GM19099 (cell line): ENCODE data around the gene NXF1.

Experiments
- POLR2A ChIP-seq: IDR thresholded peaks from 3 replicates; pipeline ENCODE4 v1.6.1; 2011; ENCODE audit warnings: low read depth; ENCODE audit not compliant: insufficient read length; ENCODE audit errors: extremely low read depth

NXF1 gene

DNA sequence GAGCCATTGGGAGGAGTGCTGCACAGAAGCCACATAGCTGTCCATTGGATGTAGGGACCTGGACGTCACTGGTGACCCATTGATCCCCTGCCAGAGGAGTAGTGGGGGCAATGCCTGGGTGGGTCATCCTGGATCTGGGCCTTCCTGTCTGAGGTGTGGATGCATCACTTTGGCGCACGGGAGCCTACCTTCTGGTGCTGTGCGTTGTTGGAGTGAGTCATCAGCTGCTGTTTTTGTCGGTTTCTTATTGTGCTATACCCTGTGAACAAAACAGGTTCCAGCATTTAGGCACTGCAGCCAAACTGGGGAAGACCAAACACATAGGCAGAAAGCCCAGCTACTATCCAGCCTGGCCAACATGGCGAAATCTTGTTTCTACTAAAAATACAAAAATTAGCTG, 30.8 kb downstream of the NXF1 start:
- TF ChIP-seq POLR2A = no peak

DNA sequence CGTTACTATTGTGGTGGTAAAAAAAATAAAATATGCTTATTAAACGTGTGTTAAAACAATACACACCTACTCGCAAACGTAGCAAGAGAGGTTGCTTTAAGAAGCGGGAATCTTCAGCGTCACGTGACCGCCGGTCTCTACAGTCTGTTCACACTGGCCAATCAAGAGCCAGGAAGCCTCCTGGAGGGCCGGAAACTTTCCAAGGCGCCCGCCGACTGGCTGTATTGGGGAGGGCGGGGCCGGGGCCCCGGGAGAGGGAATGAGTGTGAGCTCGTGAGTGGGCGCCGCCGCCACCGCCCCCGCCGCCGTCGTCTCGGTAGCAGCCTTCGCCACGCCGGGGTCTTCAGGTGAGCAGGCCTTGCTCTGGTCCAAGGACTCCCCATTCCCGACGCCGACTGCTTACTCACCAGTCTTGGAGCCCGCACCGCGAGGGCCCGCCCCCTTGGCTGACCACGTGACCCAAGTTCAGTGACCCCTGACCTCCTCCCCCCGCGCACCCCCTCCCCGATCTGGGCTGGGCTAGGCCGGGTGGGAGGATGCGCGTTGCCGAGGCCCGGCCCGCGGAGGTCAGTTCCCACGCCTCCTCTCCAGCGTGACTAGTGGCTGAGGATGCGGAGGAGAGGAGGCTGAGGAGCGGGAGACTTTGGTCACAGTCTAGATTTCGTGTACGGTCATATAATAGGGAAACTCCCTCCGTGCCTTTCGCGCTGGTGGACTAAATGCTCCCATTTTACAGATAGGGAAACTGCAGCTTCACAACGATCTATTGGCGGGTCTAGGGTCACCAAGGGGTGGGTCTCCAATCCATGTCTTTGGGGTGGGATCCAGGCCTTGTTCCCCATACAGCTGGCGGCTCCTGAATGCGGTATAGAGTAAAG, 33.9 kb downstream of the NXF1 start, which contains the start of gene TAF6L:
Gene TAF6L, plus strand, starts transcription at position 253 of the 878 bp plus-strand sequence. CDS start 4,388 bp downstream, outside the sequence.
- peak; percentile 77 for TF ChIP-seq POLR2A

DNA sequence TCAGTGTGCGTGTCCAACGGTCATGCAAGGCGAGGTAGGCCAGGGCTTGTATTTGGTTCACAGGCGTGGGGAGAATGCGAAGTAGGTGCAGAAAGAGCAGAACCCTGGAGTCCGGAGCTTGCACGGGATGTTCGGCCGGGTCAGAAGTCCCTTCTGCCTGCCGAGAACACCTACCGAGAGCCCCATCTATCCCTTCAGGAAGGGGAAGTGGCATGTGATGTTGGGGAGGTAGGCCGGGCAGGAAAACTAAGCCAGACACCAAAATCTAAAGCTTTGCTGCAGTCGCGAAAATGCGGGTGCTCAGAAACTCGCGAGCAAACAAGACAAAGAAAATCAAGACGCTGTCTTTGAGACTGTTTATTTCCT, 34.5 kb downstream of the NXF1 start:
- TF ChIP-seq POLR2A = no peak

DNA sequence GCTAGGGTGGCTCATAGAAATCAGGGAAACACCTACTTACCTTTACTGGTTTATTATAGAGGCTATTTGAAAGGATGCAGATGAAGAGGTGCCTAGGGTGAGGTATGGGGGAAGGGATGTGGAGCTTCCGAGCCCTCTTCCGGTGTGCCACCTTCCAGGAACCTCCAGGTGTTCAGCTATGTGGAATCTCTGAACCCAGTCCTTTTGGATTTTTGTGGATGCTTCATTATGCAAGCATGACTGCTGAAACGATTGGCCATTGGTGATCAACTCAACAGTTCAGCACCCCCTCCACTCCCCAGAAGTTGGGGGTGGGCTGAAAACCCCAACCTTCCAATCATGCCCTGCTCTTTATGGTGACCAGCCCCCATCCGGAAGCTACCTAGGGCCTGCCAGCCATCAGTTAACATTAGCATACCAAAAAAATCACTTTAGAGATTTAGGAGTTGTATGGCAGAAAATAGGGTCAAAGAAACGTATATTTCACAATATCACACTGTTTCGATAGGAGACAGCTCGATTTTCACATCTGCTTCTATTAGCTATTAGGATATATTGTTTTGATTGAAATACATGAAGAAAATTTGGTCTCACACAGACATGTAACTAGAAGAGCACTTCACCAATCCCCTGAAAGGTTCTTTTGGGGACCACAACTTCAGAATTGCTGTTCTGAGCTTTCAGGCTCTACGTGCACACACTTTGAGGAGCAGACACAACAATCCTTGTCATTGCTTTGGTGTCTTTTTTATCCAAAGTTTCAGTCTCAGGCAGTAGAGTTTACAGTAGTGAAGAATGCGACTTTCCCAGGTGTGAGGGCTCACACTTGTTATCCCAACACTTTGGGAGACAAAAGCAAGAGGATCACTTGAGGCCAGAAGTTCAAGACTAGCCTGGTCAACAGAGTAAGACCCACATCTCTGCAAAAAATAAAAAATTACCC, 47.1 kb downstream of the NXF1 start:
- no peak for TF ChIP-seq POLR2A

DNA sequence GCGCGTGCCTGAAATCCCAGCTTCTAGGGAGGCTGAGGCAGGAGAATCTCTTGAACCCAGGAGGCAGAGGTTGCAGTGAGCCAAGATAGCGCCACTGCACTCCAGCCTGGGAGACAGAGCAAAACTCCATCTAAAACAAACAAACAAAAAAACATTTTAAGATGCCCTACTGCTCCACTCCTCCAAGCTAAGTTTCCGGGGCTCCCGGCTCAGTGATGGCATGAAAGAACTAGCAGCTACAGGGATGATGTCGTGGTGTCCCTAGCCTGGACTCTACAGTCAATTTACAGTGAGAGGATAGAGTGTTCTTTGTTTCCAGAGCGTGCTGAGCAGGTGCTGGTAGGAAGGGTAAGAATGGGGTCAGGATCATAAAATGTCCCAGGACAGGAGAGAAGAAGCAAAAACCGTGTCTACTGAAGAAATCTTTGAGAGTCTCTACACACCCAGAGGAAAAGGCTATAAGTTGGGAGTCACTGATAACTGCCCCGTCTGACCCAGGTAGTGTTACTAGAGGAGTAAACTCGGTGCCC, 50.1 kb downstream of the NXF1 start:
- no peak for TF ChIP-seq POLR2A

DNA sequence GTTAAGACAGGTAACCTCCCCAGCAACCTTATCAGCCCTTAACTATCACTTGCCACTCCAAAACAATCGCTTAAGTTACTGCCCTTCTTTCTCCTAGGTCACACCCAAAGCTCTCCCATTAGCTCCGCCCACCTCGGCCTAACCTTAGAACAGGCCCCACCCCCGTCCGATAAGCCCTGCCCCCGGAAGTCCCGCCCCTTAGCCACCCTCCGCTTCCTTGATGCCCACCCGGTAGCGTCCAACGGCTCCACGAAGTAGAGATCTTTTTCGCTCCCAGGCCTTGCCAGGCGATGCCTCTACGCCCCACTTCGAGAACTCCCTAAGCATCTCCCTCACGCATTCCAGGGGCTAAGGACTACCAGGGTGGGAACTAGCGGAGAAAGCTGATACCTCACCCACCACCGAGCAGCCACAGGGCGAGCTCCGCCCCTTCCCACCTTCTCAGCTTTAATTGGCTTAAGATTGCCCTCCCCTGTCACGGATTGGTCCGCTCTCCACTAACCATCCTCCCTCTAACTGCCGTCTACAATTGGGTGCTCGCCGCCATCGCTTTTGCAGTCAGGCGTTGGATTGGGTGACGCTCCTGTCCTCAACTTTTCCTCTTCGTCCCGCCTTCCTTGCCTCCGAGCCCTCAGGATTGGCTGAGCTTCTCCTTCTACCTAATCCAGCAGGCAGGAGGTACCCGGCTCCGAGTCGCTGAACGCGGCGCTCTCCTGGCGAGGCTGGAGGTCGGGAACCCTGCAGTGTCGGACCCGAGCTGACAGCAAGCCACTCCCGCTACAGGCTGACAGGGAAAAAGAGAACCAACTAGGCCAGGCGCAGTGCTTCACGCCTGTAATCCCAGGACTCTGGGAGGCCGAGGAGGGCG, 51.3 kb downstream of the NXF1 start, which contains the start of gene ZBTB3:
Gene ZBTB3, minus strand, starts transcription at position 425 of the 868 bp plus-strand sequence. CDS start 496 bp downstream, outside the sequence.
- peak; percentile 87 for TF ChIP-seq POLR2A

DNA sequence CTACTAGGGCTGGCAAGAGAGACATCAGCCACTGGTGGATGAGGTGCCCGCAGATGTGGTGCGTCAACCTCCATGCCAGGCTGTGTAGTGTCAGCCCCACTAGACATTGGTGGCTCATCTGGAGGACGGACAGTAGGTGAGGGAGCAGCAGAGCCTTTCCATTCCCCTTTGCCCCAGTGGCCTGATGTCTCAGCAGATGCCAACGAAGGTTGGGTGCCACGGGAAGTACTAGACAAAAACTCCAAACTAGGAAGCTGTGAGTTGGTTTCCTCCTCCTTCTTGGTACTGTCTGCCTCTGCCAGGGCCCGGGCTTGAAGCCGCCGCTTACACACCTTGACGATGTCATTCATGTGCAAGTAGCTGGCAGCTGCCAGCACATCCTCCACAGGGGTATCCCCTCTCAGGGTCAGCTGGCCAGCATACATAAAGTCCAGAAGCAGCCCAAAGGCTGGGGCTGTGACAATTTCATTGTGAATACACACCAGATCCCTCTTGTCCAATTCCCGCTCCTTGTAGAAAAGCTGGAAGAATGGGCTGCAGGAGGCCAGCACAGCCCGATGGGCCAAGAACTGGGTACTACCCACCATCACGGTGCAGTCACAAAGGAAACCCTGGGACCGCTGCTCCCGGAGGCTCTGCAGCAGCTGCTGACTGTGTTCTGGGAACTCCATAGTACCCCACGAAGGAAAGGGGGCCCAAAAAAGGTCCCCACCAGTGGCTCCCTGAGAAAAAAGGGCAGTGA, 52.1 kb downstream of the NXF1 start:
- TF ChIP-seq POLR2A = no peak

DNA sequence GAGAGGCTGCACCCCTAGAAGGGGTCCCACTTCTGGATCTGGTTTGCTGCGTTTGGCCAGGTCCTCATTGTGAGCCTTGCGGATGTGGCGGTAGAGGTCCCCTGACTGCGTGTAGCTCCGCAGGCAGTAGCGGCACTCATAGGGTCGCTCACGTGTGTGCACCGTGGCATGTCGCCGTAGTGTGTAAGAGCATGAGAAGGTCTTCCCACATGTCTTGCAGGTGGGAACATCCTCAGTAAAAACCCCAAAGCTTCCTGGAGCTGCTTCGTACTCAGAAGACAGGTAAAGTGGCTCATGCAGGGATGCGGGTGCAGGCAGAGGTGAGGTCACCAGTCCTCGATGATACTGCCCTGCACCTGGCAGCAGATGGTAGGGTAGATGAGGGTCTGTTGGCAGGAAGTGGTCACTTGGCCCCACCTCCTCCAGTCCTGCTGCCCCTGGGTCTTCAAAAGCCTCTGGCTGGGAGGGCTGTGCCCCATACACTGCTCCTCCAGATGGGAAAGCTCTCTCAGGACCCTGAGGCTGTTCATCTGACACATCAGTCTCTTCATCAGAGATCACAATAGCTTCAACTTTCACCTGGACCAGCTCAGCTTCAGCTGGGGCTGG, 53.0 kb downstream of the NXF1 start:
- TF ChIP-seq POLR2A = no peak

DNA sequence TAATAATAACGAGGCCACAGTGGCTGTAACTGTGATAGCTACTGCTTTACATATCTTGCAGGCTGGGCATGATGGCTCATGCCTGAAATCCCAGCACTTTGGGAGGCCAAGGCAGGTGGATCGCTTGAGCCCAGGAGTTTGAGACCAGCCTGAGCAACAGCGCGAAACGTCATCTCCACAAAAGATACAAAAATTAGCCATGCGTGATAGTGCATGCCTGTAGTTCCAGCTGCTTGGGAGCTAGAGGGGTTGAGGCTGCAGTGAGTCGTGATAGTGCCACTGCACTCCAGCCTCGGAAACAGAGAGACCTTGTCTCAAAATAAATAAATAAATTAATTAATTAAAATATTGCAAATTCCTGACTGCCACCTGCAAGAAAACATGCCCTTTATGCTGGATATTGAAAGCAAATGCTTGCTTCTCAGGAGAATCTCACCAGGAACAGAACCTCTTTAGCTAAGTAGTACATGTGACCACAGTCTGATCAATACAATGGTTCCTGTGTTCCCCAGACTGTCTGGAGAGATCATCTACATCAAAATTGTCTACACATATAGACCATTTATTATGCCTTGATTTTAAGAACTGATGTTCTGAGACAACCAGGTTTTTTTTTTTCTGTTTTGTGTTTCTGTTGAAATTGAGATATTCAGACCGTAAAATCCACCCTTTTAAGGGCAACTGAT, 57.6 kb downstream of the NXF1 start:
- TF ChIP-seq POLR2A = no peak
